Endothelial cell of umbilical vein (primary cell): ENCODE results near the gene ATP8A2. TPM values are rescaled to one million over a fixed set of nuclear protein-coding genes. Genes with fewer than 3 reads are reported as not detected.

Source experiments
- BruUV-seq: library from RNA; stranded (reverse); fragments of 400-500 nt; replicated peaks from 2 replicates; lab custom pipeline; 2021; lab: Mats Ljungman, UMichigan
- CTCF ChIA-PET: fragments of 300-600, 350-600 bp; sonication (Branson Sonifier 250); formaldehyde crosslinking; loops from one replicate; lab custom pipeline; 2021; ENCODE audit warnings: antibody characterized with exemption, inconsistent platforms; lab: Charles Lee
- POLR2A ChIA-PET: fragments of 300-600, 350-600 bp; sonication (Branson Sonifier 250); formaldehyde crosslinking; loops from one replicate; lab custom pipeline; 2021; ENCODE audit warnings: antibody characterized with exemption, inconsistent platforms; lab: Charles Lee
- DNase-seq: peaks from one replicate; pipeline ENCODE4 v3.0.0-alpha.2; 2011; ENCODE audit warnings: low read depth, low spot score
- FAIRE-seq: peaks from 2 replicates; lab custom pipeline; 2011; peaks lifted over from hg19 to GRCh38; lab: Jason Lieb, UNC
- H2AFZ ChIP-seq: 2 replicates; pipeline ENCODE4 v1.6.0; 2012; ENCODE audit warnings: low read depth, low read length, control low read depth, inconsistent platforms
- H3K27ac ChIP-seq: 2 replicates; pipeline ENCODE4 v1.5.1; 2011; ENCODE audit warnings: low read depth, mild to moderate bottlenecking, control low read depth, low read length, moderate library complexity; ENCODE audit not compliant: insufficient read depth
- H3K27me3 ChIP-seq, 2 experiments: 2 replicates each; pipeline versions ENCODE4 v1.6.0 to v1.6.1; 2011; ENCODE audit warnings: low read length in 2 of 2, mixed read lengths in 1 of 2; ENCODE audit not compliant: control insufficient read depth in 2 of 2, insufficient read depth in 2 of 2
- H3K36me3 ChIP-seq, 2 experiments: 2 replicates in 1 of 2; 3 replicates in 1 of 2; pipeline ENCODE4 v1.5.1; 2011; ENCODE audit warnings: low read length in 2 of 2, mild to moderate bottlenecking in 1 of 2, moderate library complexity in 1 of 2; ENCODE audit not compliant: control insufficient read depth in 2 of 2, insufficient read depth in 2 of 2; ENCODE audit errors: extremely low read depth in 1 of 2
- H3K4me1 ChIP-seq: 3 replicates; pipeline ENCODE4 v1.5.1; 2011; ENCODE audit warnings: mild to moderate bottlenecking, low read length; ENCODE audit not compliant: control insufficient read depth, insufficient read depth; ENCODE audit errors: extremely low read depth
- H3K4me2 ChIP-seq: 2 replicates; pipeline ENCODE4 v1.6.1; 2011; ENCODE audit warnings: low read length, control low read depth, mixed read lengths; ENCODE audit not compliant: insufficient read depth
- H3K4me3 ChIP-seq, 3 experiments: fragments of 200-600 bp in 1 of 3; sonication (generic), shearing (Covaris generic) in 1 of 3; replicated peaks in 1 of 3; 2 replicates each; pipeline ENCODE4 v1.5.1; 2011 to 2016; ENCODE audit warnings: control low read depth in 3 of 3, low read length in 3 of 3, mild to moderate bottlenecking in 2 of 3, inconsistent platforms in 1 of 3, low read depth in 1 of 3, moderate library complexity in 1 of 3; ENCODE audit not compliant: insufficient read depth in 1 of 3
- H3K79me2 ChIP-seq: 2 replicates; pipeline ENCODE4 v1.6.0; 2012; ENCODE audit warnings: low read length, inconsistent platforms; ENCODE audit not compliant: control insufficient read depth, insufficient read depth
- H3K9ac ChIP-seq: replicated peaks from 2 replicates; pipeline ENCODE3; 2011; ENCODE audit warnings: low read length, control low read depth; ENCODE audit not compliant: insufficient read depth; ENCODE audit errors: extremely low read depth
- H3K9me1 ChIP-seq: replicated peaks from 3 replicates; pipeline ENCODE4 v1.6.0; 2011; ENCODE audit warnings: mild to moderate bottlenecking, low read length; ENCODE audit not compliant: control insufficient read depth, insufficient read depth; ENCODE audit errors: extremely low read depth
- H3K9me3 ChIP-seq: replicated peaks from 2 replicates; pipeline ENCODE4 v1.5.1; 2012; ENCODE audit warnings: low read length, inconsistent platforms; ENCODE audit not compliant: control insufficient read depth, insufficient read depth
- H4K20me1 ChIP-seq: replicated peaks from 2 replicates; pipeline ENCODE3; 2011; ENCODE audit warnings: mild to moderate bottlenecking, low read length; ENCODE audit not compliant: control insufficient read depth, insufficient read depth; ENCODE audit errors: extremely low read depth
- EZH2 ChIP-seq: IDR thresholded peaks from 2 replicates; pipeline ENCODE4 v1.6.1; 2012; ENCODE audit warnings: borderline replicate concordance, low read depth, mild to moderate bottlenecking, moderate library complexity, low read length, inconsistent platforms; ENCODE audit not compliant: severe bottlenecking
- FOS ChIP-seq: IDR thresholded peaks from 2 replicates; pipeline ENCODE4 v1.6.1; 2011; ENCODE audit warnings: mild to moderate bottlenecking, low read length, moderate library complexity, borderline replicate concordance; ENCODE audit not compliant: insufficient read depth
- JUN ChIP-seq: IDR thresholded peaks from 2 replicates; pipeline ENCODE4 v1.6.1; 2011; ENCODE audit warnings: borderline replicate concordance, low read depth; ENCODE audit not compliant: insufficient read length, insufficient read depth
- MYC ChIP-seq: IDR thresholded peaks from one replicate; pipeline ENCODE4 v1.6.1; 2011; ENCODE audit warnings: mild to moderate bottlenecking, low read depth, low read length
- POLR2A ChIP-seq: IDR thresholded peaks from 2 replicates; pipeline ENCODE4 v1.6.1; 2012; ENCODE audit warnings: low read depth, mild to moderate bottlenecking, control low read depth, low read length
- POLR2AphosphoS5 ChIP-seq: IDR thresholded peaks from 2 replicates; pipeline ENCODE4 v1.6.1; 2012; ENCODE audit warnings: low read depth, mild to moderate bottlenecking, control low read depth, low read length, moderate library complexity; ENCODE audit not compliant: insufficient read depth
- dilution Hi-C: fragments of 300-500 bp; cut with MboI; formaldehyde crosslinking; loops from one replicate; pipeline ENCODE4 v1.15.0; 2019; ENCODE audit warnings: low sequenced_read_pairs; ENCODE audit not compliant: extremely low pct_ligation_motif_present
- intact Hi-C: fragments of 100-400 bp; cut with micrococcal nuclease; formaldehyde crosslinking; loops from one replicate; pipeline ENCODE4 v1.10.0; 2022
- polyA plus RNA-seq, 4 experiments: library from polyadenylated mRNA; depleted of rRNA in 3 of 4; stranded (reverse) in 3 of 4; unstranded in 1 of 4; fragments of >200 nt; gene quantifications; 2 replicates each; pipeline versions ENCODE4 v1.2.1 to v1.2.3, GENCODE V29; 2011 to 2012; ENCODE audit warnings: missing spikeins in 1 of 4
- total RNA-seq: library from RNA; stranded (reverse); gene quantifications from 2 replicates; pipeline ENCODE4 v1.2.3, GENCODE V29; 2021
- TF ChIP-seq, protein P1 (sequence below): IDR thresholded peaks from 2 replicates; pipeline ENCODE4 v1.6.1; 2011; ENCODE audit not compliant: insufficient read depth, insufficient read length
- TF ChIP-seq, protein P2 (sequence below), 2 donors: IDR thresholded peaks; 1 replicate in 1 of 2; 2 replicates in 1 of 2; pipeline ENCODE4 v1.5.1; 2011; ENCODE audit warnings: low read length in 2 of 2, mild to moderate bottlenecking in 2 of 2, moderate library complexity in 2 of 2, control low read depth in 1 of 2, inconsistent platforms in 1 of 2, low read depth in 1 of 2; ENCODE audit not compliant: insufficient read depth in 1 of 2; ENCODE audit errors: extremely low read depth in 1 of 2

The ATP8A2 gene
- total and polyA plus RNA-seq, 2 donors (not counting 3 experiments of a cell fraction or from before 2014, with no cell fraction given): 0.11 to 0.49 TPM

DNA sequence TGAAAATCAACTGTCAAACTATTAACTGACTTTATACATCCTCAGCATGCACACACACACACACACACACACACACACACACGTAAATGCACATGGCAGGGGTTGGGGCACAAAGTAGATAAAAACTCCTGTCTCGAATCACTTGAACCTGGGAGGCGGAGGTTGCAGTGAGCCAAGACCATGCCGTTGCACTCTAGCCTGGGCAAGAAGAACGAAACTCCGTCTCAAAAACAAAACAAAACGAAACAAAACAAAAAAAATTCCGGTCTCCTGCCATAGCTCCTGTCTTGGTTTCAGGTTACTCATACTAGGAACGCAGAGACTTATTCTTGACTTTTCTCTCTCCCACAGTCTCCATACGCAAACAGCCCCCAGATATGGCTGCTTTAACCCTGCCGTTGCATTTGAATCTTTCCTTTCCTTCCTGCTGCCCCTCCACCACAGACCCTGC, 531.1 kb downstream of the ATP8A2 start:
- Histone ChIP-seq H3K4me3 (no peak overlapping the region), H2AFZ (no peak overlapping the region), H3K9ac (no peak overlapping the region), H3K9me1 (no peaks in the 10 kb centered on the region), H3K79me2 (no peaks in the 10 kb centered on the region), H3K36me3 (no peaks in the 10 kb centered on the region), H3K27me3 (peaks cover 0 to 7% of the 10 kb centered on the region in 2 experiments), H3K4me2 (no peak overlapping the region), H4K20me1 (no peaks in the 10 kb centered on the region), H3K27ac (no peak overlapping the region), H3K9me3 (no peaks in the 10 kb centered on the region), H3K4me1 (peaks cover 13% of the 10 kb centered on the region)
- FAIRE-seq (no peak), DNase-seq (no peak)
- BruUV-seq: no TSS peak
- ChIA-PET CTCF (no interaction called here), POLR2A (no interaction called here)
- dilution Hi-C loops: no loop called here
- TF ChIP-seq EZH2: no peak
- TF ChIP-seq, protein P1, sequence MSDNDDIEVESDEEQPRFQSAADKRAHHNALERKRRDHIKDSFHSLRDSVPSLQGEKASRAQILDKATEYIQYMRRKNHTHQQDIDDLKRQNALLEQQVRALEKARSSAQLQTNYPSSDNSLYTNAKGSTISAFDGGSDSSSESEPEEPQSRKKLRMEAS: no peak
- TF ChIP-seq MYC: no peak
- no peak for TF ChIP-seq POLR2A
- TF ChIP-seq, protein P2, sequence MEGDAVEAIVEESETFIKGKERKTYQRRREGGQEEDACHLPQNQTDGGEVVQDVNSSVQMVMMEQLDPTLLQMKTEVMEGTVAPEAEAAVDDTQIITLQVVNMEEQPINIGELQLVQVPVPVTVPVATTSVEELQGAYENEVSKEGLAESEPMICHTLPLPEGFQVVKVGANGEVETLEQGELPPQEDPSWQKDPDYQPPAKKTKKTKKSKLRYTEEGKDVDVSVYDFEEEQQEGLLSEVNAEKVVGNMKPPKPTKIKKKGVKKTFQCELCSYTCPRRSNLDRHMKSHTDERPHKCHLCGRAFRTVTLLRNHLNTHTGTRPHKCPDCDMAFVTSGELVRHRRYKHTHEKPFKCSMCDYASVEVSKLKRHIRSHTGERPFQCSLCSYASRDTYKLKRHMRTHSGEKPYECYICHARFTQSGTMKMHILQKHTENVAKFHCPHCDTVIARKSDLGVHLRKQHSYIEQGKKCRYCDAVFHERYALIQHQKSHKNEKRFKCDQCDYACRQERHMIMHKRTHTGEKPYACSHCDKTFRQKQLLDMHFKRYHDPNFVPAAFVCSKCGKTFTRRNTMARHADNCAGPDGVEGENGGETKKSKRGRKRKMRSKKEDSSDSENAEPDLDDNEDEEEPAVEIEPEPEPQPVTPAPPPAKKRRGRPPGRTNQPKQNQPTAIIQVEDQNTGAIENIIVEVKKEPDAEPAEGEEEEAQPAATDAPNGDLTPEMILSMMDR (IDR thresholded peaks at IDR 0.05; ENCODE audit: extremely low read depth in 1 of 2, insufficient read depth in 1 of 2, low read depth in 1 of 2, low read length in 2 of 2): no peak
- TF ChIP-seq JUN: no peak
- no peak for TF ChIP-seq FOS
- no peak for TF ChIP-seq POLR2AphosphoS5
- intact Hi-C loops: no loop called here
